ENCODE results near the gene TMEM115.

TMEM115 gene

GRCh38 chr3:50358911-50359759 is at the start of gene TMEM115:
TSS of gene TMEM115 (minus strand) at chr3:50359521. CDS start at chr3:50359063, 458 bp downstream.
- DNase-seq = peak; percentile 96

GRCh38 chr3:50408443-50408944 is 49.2 kb upstream of the TMEM115 start:
- no peak for DNase-seq

GRCh38 chr3:50406487-50406886 is 47.2 kb upstream of the TMEM115 start:
- DNase-seq = no peak

GRCh38 chr3:50405249-50405648 is 45.9 kb upstream of the TMEM115 start:
- peak; percentile 52 for DNase-seq

GRCh38 chr3:50401978-50402595 is 42.8 kb upstream of the TMEM115 start:
- no peak for DNase-seq

GRCh38 chr3:50396502-50396901 is 37.2 kb upstream of the TMEM115 start:
- no peak for DNase-seq

GRCh38 chr3:50395070-50395860 is 35.9 kb upstream of the TMEM115 start:
- no peak for DNase-seq

GRCh38 chr3:50393061-50393460 is 33.7 kb upstream of the TMEM115 start:
- no peak for DNase-seq

GRCh38 chr3:50392101-50392715 is 32.9 kb upstream of the TMEM115 start:
- DNase-seq = no peak

GRCh38 chr3:50390508-50391224 is 31.3 kb upstream of the TMEM115 start:
- no peak for DNase-seq

GRCh38 chr3:50389414-50389767 is 30.1 kb upstream of the TMEM115 start:
- no peak for DNase-seq

- no peak for DNase-seq
Observed at GRCh38 chr3:50388720-50389413, 29.5 kb upstream of the TMEM115 start.

GRCh38 chr3:50388016-50388719 is 28.8 kb upstream of the TMEM115 start:
- DNase-seq = no peak

GRCh38 chr3:50385754-50386153 is 26.4 kb upstream of the TMEM115 start:
- no peak for DNase-seq

GRCh38 chr3:50383750-50384149 is 24.4 kb upstream of the TMEM115 start:
- no peak for DNase-seq

GRCh38 chr3:50382722-50383121 is 23.4 kb upstream of the TMEM115 start:
- DNase-seq = no peak

GRCh38 chr3:50381383-50381782 is 22.1 kb upstream of the TMEM115 start:
- DNase-seq = no peak

GRCh38 chr3:50380405-50381085 is 21.2 kb upstream of the TMEM115 start:
- DNase-seq = no peak

- DNase-seq = no peak
Observed at GRCh38 chr3:50378757-50379156, 19.4 kb upstream of the TMEM115 start.

- DNase-seq = no peak
Observed at GRCh38 chr3:50378024-50378423, 18.7 kb upstream of the TMEM115 start.
